NT2/D1 (cell line): ENCODE measurements around the gene DOCK6.

Experiments used
- DNase-seq: peaks from one replicate; pipeline ENCODE4 v3.0.0-alpha.2; 2011; ENCODE audit warnings: low read depth, low spot score
- H3K27me3 ChIP-seq: 2 replicates; pipeline ENCODE4 v1.6.0; 2011; ENCODE audit warnings: mild to moderate bottlenecking; ENCODE audit not compliant: insufficient read length, insufficient read depth
- H3K36me3 ChIP-seq: 2 replicates; pipeline ENCODE4 v1.6.1; 2011; ENCODE audit warnings: mild to moderate bottlenecking, low read length, mixed read lengths; ENCODE audit not compliant: insufficient read depth, insufficient read length
- H3K4me1 ChIP-seq: 2 replicates; pipeline ENCODE4 v1.5.1; 2011; ENCODE audit not compliant: insufficient read depth, insufficient read length
- H3K4me3 ChIP-seq: 2 replicates; pipeline ENCODE4 v1.5.1; 2011; ENCODE audit warnings: low read depth; ENCODE audit not compliant: insufficient read length
- H3K9ac ChIP-seq: 2 replicates; pipeline ENCODE4 v1.6.0; 2011; ENCODE audit warnings: low read depth; ENCODE audit not compliant: insufficient read length
- H3K9me3 ChIP-seq: 2 replicates; pipeline ENCODE4 v1.5.1; 2011; ENCODE audit warnings: mild to moderate bottlenecking, low read length; ENCODE audit not compliant: insufficient read depth
- SUZ12 ChIP-seq: IDR thresholded peaks from 2 replicates; pipeline ENCODE4 v1.6.1; 2011; ENCODE audit not compliant: insufficient read length, insufficient read depth; ENCODE audit errors: extremely low read depth
- YY1 ChIP-seq: IDR thresholded peaks from 2 replicates; pipeline ENCODE4 v1.6.1; 2011; ENCODE audit not compliant: insufficient read length, insufficient read depth
- ZNF274 ChIP-seq: IDR thresholded peaks from 2 replicates; pipeline ENCODE4 v1.6.1; 2011; ENCODE audit warnings: mild to moderate bottlenecking, low read depth, low read length

Gene DOCK6, protein sequence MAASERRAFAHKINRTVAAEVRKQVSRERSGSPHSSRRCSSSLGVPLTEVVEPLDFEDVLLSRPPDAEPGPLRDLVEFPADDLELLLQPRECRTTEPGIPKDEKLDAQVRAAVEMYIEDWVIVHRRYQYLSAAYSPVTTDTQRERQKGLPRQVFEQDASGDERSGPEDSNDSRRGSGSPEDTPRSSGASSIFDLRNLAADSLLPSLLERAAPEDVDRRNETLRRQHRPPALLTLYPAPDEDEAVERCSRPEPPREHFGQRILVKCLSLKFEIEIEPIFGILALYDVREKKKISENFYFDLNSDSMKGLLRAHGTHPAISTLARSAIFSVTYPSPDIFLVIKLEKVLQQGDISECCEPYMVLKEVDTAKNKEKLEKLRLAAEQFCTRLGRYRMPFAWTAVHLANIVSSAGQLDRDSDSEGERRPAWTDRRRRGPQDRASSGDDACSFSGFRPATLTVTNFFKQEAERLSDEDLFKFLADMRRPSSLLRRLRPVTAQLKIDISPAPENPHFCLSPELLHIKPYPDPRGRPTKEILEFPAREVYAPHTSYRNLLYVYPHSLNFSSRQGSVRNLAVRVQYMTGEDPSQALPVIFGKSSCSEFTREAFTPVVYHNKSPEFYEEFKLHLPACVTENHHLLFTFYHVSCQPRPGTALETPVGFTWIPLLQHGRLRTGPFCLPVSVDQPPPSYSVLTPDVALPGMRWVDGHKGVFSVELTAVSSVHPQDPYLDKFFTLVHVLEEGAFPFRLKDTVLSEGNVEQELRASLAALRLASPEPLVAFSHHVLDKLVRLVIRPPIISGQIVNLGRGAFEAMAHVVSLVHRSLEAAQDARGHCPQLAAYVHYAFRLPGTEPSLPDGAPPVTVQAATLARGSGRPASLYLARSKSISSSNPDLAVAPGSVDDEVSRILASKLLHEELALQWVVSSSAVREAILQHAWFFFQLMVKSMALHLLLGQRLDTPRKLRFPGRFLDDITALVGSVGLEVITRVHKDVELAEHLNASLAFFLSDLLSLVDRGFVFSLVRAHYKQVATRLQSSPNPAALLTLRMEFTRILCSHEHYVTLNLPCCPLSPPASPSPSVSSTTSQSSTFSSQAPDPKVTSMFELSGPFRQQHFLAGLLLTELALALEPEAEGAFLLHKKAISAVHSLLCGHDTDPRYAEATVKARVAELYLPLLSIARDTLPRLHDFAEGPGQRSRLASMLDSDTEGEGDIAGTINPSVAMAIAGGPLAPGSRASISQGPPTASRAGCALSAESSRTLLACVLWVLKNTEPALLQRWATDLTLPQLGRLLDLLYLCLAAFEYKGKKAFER (N-terminal part only)

GRCh38 chr19:11261971-11262839 lies at the start of gene DOCK6:
DOCK6 (minus strand) TSS chr19:11262524; CDS start chr19:11262440, 84 bp downstream.
- H3K9ac ChIP-seq: peak within 1 kb of the TSS; percentile 89
- no peaks in the 10 kb centered on the region for H3K36me3 ChIP-seq
- H3K4me3 ChIP-seq: peak within 1 kb of the TSS; percentile 85
- H3K27me3 ChIP-seq: no peaks in the 10 kb centered on the region
- no peak for DNase-seq
- H3K4me1 ChIP-seq: peaks cover 5% of the 10 kb centered on the region
- TF ChIP-seq ZNF274 (no peak), YY1 (no peak), SUZ12 (no peak)
- no peaks in the 10 kb centered on the region for H3K9me3 ChIP-seq

GRCh38 chr19:11306337-11306736 lies 44.0 kb upstream of the DOCK6 start:
- TF ChIP-seq YY1 (no peak), SUZ12 (no peak), ZNF274 (no peak)
- Histone ChIP-seq H3K27me3 (no peaks in the 10 kb centered on the region), H3K9me3 (no peaks in the 10 kb centered on the region), H3K4me3 (no peak overlapping the region), H3K36me3 (no peaks in the 10 kb centered on the region), H3K9ac (no peak overlapping the region), H3K4me1 (peaks cover 3% of the 10 kb centered on the region)
- DNase-seq: no peak

GRCh38 chr19:11304936-11305335 lies 42.6 kb upstream of the DOCK6 start:
- no peaks in the 10 kb centered on the region for H3K36me3 ChIP-seq
- peaks cover 3% of the 10 kb centered on the region for H3K4me1 ChIP-seq
- H3K27me3 ChIP-seq: peaks cover 5% of the 10 kb centered on the region
- no peaks in the 10 kb centered on the region for H3K9me3 ChIP-seq
- DNase-seq: no peak
- H3K9ac ChIP-seq: no peak overlapping the region
- TF ChIP-seq ZNF274 (no peak), YY1 (no peak), SUZ12 (no peak)
- no peak overlapping the region for H3K4me3 ChIP-seq

- no peak overlapping the region for H3K4me3 ChIP-seq
- no peak overlapping the region for H3K9ac ChIP-seq
- DNase-seq: no peak
- no peaks in the 10 kb centered on the region for H3K9me3 ChIP-seq
- no peaks in the 10 kb centered on the region for H3K36me3 ChIP-seq
- TF ChIP-seq SUZ12 (no peak), ZNF274 (no peak), YY1 (no peak)
- H3K4me1 ChIP-seq: peaks cover 10% of the 10 kb centered on the region
- H3K27me3 ChIP-seq: peaks cover 5% of the 10 kb centered on the region
These were observed 38.4 kb upstream of the DOCK6 start for GRCh38 chr19:11300811-11301120.

- H3K4me1 ChIP-seq: peaks cover 10% of the 10 kb centered on the region
- no peaks in the 10 kb centered on the region for H3K9me3 ChIP-seq
- H3K9ac ChIP-seq: no peak overlapping the region
- TF ChIP-seq YY1 (no peak), SUZ12 (no peak), ZNF274 (no peak)
- H3K27me3 ChIP-seq: peaks cover 5% of the 10 kb centered on the region
- no peak for DNase-seq
- no peak overlapping the region for H3K4me3 ChIP-seq
- H3K36me3 ChIP-seq: no peaks in the 10 kb centered on the region
These were observed 37.9 kb upstream of the DOCK6 start for GRCh38 chr19:11299946-11300810.

DNA sequence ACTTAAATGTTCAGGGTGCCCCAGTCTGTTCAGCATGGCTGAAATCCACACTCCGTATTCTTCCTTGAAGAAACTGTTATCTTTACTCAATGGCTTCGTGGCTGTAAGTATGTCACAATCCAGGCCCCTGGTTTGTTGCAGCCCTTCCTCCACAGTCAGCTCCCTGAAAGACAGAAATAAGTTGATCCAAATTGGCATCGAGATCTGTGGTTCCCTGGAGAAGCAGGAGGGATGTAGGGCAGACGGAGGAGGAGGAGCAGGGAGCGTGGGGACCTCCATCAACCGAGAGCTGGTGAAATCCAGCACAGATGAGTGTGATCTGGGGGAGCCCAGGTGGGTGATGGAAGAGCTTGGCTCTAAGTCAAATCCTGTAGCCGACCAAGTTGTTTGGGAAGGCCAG lies 33.9 kb upstream of the DOCK6 start:
- Histone ChIP-seq H3K27me3 (peaks cover 5% of the 10 kb centered on the region), H3K36me3 (no peaks in the 10 kb centered on the region)
- TF ChIP-seq SUZ12 (no peak), YY1 (no peak), ZNF274 (no peak)

More for the DNA sequence above, 33.9 kb upstream of the DOCK6 start:
- no peak for DNase-seq
- no peaks in the 10 kb centered on the region for H3K9me3 ChIP-seq
- no peak overlapping the region for H3K9ac ChIP-seq
- H3K4me3 ChIP-seq: no peak overlapping the region
- H3K4me1 ChIP-seq: peaks cover 7% of the 10 kb centered on the region
